GM19351 (cell line): ENCODE measurements around the gene CAPZA1.

Experiments used
- ATAC-seq: cut with Tn5 transposase; IDR thresholded peaks from one replicate; pipeline ENCODE4 v1.9.1; 2021; ENCODE audit warnings: mild to moderate bottlenecking, moderate library complexity; ENCODE audit not compliant: unreplicated experiment

Gene CAPZA1

GRCh38 chr1:112675728-112676381, 56.2 kb downstream of the CAPZA1 start:
- no peak for ATAC-seq

- no peak for ATAC-seq
Measured at GRCh38 chr1:112676543-112676942, 56.9 kb downstream of the CAPZA1 start.

GRCh38 chr1:112677501-112677900, 57.9 kb downstream of the CAPZA1 start:
- ATAC-seq = no peak

- ATAC-seq = no peak
Measured at GRCh38 chr1:112678605-112679004, 59.0 kb downstream of the CAPZA1 start.

- ATAC-seq = no peak
Measured at GRCh38 chr1:112685913-112686312, 66.3 kb downstream of the CAPZA1 start.

- ATAC-seq = no peak
Measured at GRCh38 chr1:112686417-112686816, 66.8 kb downstream of the CAPZA1 start.

GRCh38 chr1:112686835-112687234, 67.2 kb downstream of the CAPZA1 start:
- ATAC-seq = no peak

GRCh38 chr1:112687361-112687760, 67.7 kb downstream of the CAPZA1 start:
- ATAC-seq = no peak

- no peak for ATAC-seq
Measured at GRCh38 chr1:112687785-112688496, 68.3 kb downstream of the CAPZA1 start.

GRCh38 chr1:112688781-112689193, 69.2 kb downstream of the CAPZA1 start:
- no peak for ATAC-seq

GRCh38 chr1:112689196-112689841, 69.7 kb downstream of the CAPZA1 start:
- no peak for ATAC-seq

GRCh38 chr1:112689842-112690237, 70.2 kb downstream of the CAPZA1 start:
- ATAC-seq = no peak

GRCh38 chr1:112692681-112693080, 73.0 kb downstream of the CAPZA1 start:
- no peak for ATAC-seq

GRCh38 chr1:112693821-112694220, 74.2 kb downstream of the CAPZA1 start:
- ATAC-seq = no peak

- ATAC-seq = no peak
Measured at GRCh38 chr1:112694363-112694929, 74.8 kb downstream of the CAPZA1 start.

GRCh38 chr1:112695276-112695675, 75.6 kb downstream of the CAPZA1 start:
- ATAC-seq = no peak

GRCh38 chr1:112696578-112697314, 77.1 kb downstream of the CAPZA1 start:
- no peak for ATAC-seq

- no peak for ATAC-seq
Measured at GRCh38 chr1:112697781-112698201, 78.2 kb downstream of the CAPZA1 start.

- no peak for ATAC-seq
Measured at GRCh38 chr1:112698366-112699310, 79.0 kb downstream of the CAPZA1 start.
